Lung (tissue), 12 donors: ENCODE measurements around the gene CSNK1A1. TPM values are rescaled to one million over a fixed set of nuclear protein-coding genes. Genes with fewer than 3 reads are reported as not detected.

Source experiments
- ATAC-seq: fragments of 200-7000 bp; cut with Tn5 transposase; one replicate; pipeline ENCODE4 v1.9.1; 2020; ENCODE audit warnings: moderate number of reproducible peaks; ENCODE audit not compliant: insufficient read depth, low FRiP score
- DNase-seq, 3 donors: peaks; one replicate each; pipeline ENCODE4 v3.0.0-alpha.2; 2013 to 2017
- H3K27ac ChIP-seq, 2 donors: one replicate each; pipeline ENCODE4 v1.5.1; 2013; ENCODE audit warnings: mild to moderate bottlenecking in 2 of 2, moderate library complexity in 2 of 2, control low read depth in 1 of 2, inconsistent platforms in 1 of 2, low read depth in 1 of 2, low read length in 1 of 2
- H3K27me3 ChIP-seq, 3 donors: one replicate each; pipeline ENCODE4 v1.5.1; 2013; ENCODE audit warnings: low read length in 2 of 3; ENCODE audit not compliant: control insufficient read depth in 3 of 3, insufficient read depth in 3 of 3
- H3K36me3 ChIP-seq, 4 donors: one replicate each; pipeline ENCODE4 v1.5.1; 2013; ENCODE audit warnings: low read length in 4 of 4, mild to moderate bottlenecking in 1 of 4, moderate library complexity in 1 of 4; ENCODE audit not compliant: control insufficient read depth in 4 of 4, insufficient read depth in 4 of 4
- H3K4me1 ChIP-seq, 5 donors: one replicate each; pipeline ENCODE4 v1.5.1; 2013; ENCODE audit warnings: low read length in 5 of 5, mild to moderate bottlenecking in 2 of 5, moderate library complexity in 1 of 5; ENCODE audit not compliant: control insufficient read depth in 5 of 5, insufficient read depth in 5 of 5
- H3K4me3 ChIP-seq: one replicate; pipeline ENCODE4 v1.5.1; 2013; ENCODE audit warnings: mild to moderate bottlenecking, control low read depth, moderate library complexity
- H3K9ac ChIP-seq, 2 donors: one replicate each; pipeline ENCODE4 v1.5.1; 2013; ENCODE audit warnings: low read length in 2 of 2, control low read depth in 1 of 2; ENCODE audit not compliant: insufficient read depth in 1 of 2
- H3K9me3 ChIP-seq, 4 donors: one replicate each; pipeline ENCODE4 v1.5.1; 2013; ENCODE audit warnings: low read length in 3 of 4, mild to moderate bottlenecking in 1 of 4, moderate library complexity in 1 of 4; ENCODE audit not compliant: control insufficient read depth in 4 of 4, insufficient read depth in 3 of 4
- CTCF ChIP-seq: IDR thresholded peaks from 2 replicates; pipeline ENCODE4 v1.5.1; 2012; ENCODE audit warnings: mild to moderate bottlenecking; ENCODE audit errors: control extremely low read depth, extremely low read depth
- WGBS, 2 donors: extraction: QIAGEN DNeasy Blood & Tissue Kit; methylation state at CpG; one replicate each; pipeline ENCODE4 v1.1.7; 2013; 5-methylcytosine and 5-hydroxymethylcytosine counted together
- polyA plus RNA-seq, 2 donors: library from polyadenylated mRNA; stranded (reverse); fragments of 200-250 nt; gene quantifications; one replicate each; pipeline ENCODE4 v1.2.1, GENCODE V29; 2013
- total RNA-seq, 2 donors: library from RNA; depleted of rRNA in 1 of 2; stranded (reverse); fragments of >200 nt in 1 of 2; gene quantifications; one replicate each; pipeline ENCODE4 v1.2.1, GENCODE V29; 2014 to 2021
- donor health status: control.
- donor health status: control.
- donor health status: Bipolar disorder and iron deficiency.
- donor health status: healthy.
- donor health status: DM: yes; HTN: yes; CAD: no.

Gene CSNK1A1
- total and polyA plus RNA-seq, 4 donors, result 48.6 to 299 (median 193) TPM

DNA sequence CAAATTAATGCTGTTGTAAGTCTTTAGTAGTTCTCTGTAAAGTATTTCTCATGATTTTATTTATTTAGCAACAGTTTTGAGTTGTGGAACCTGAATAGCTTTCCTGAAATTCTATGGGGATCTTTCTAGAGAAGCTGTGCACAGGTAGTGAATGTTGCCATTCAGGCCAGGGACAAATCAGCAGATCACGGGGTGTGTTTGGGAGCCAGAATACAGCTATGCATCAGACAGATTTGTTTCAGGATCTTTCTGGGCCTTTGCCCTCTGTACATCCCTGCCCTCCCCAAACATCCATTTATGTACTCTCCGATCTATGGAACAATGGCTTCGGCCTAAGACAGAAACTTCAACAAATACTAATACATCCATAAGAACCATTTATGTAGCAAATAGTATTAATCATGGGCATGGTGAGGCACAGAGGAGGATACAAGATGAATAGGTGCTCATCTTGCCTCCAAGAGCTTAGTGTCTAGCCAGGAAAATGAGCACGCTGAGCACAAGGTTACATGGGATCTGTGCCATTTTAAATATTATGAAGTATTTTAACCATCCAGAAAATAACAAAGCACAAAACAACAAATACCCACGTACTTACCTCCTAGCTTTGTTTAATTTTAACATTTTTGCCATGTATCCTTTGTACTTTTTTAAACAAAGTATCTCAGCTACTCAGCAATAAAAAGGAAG, 43.1 kb upstream of the CSNK1A1 start:
- H3K36me3 ChIP-seq, result peaks cover 0 to 4% (median 0%) of the 10 kb centered on the region in 4 donors
- DNase-seq (no peak), ATAC-seq (no peak)
- H3K9me3 ChIP-seq, result no peaks in the 10 kb centered on the region
- H3K4me3 ChIP-seq, result no peak overlapping the region
- H3K4me1 ChIP-seq, result peaks cover 0 to 5% (median 0%) of the 10 kb centered on the region in 5 donors
- no peak overlapping the region for H3K27ac ChIP-seq
- no peak overlapping the region for H3K9ac ChIP-seq
- TF ChIP-seq CTCF, result no peak
- no peaks in the 10 kb centered on the region for H3K27me3 ChIP-seq
- 85 to 93% methylated on average over 5 of the region's 5 CpGs for WGBS, 2 donors

DNA sequence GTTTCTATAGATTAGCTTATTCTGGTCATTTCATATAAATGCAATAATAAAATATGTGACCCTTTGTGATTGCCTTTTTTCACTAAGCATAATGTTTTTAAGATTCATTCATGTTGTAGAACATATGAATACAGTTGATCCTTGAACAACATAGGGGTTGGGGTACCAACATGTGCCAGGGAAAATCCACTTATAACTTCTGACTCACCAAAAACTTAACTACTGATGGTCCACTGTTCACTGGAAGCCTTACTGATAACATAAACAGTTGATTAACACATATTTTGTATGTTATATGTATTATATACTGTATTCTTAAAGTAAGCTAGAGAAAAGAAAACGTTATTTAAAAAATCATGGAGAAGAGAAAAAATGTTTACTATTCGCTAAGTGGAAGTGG, 42.1 kb upstream of the CSNK1A1 start:
- H3K9ac ChIP-seq, result no peak overlapping the region
- H3K9me3 ChIP-seq, result no peaks in the 10 kb centered on the region
- H3K4me3 ChIP-seq, result no peak overlapping the region
- H3K27me3 ChIP-seq, result no peaks in the 10 kb centered on the region
- 88 to 89% methylated on average over 2 of the region's 2 CpGs for WGBS, 2 donors
- peaks cover 0 to 5% (median 0%) of the 10 kb centered on the region in 5 donors for H3K4me1 ChIP-seq
- DNase-seq (no peak), ATAC-seq (no peak)
- H3K36me3 ChIP-seq, result peaks cover 0 to 4% (median 0%) of the 10 kb centered on the region in 4 donors
- TF ChIP-seq CTCF, result no peak
- no peak overlapping the region for H3K27ac ChIP-seq

DNA sequence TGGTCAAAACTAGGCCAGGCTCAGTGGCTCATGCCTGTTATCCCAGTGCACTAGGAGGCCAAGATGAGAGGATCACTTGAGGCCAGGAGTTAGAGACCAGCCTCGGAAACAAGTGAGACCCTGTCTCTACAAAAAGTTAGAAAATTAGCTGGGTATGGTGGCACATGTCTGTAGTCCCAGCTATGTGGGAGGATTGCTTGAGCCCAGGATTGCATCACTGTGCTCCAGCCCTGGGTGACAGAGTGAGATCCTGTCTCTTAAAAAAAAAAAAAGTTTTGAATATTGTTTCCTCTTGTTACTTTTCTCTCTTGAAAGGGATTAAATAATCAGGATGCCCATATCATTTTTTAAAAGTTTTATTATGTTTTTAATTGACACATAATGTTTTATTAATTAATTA, 37.7 kb upstream of the CSNK1A1 start:
- no peaks in the 10 kb centered on the region for H3K27me3 ChIP-seq
- peaks cover 0 to 1% (median 0%) of the 10 kb centered on the region in 4 donors for H3K36me3 ChIP-seq
- no peak overlapping the region for H3K4me3 ChIP-seq
- no peak overlapping the region for H3K27ac ChIP-seq
- ATAC-seq (no peak), DNase-seq (no peak)
- no peaks in the 10 kb centered on the region for H3K9me3 ChIP-seq
- TF ChIP-seq CTCF, result no peak
- 94 to 100% methylated on average over 1 of the region's 1 CpG for WGBS, 2 donors
- no peak overlapping the region for H3K9ac ChIP-seq
- peaks cover 0 to 10% (median 7%) of the 10 kb centered on the region in 5 donors for H3K4me1 ChIP-seq
